Ammon's horn (tissue), 1 donor: Measurements from ENCODE around the gene OTUB1.
"Not testable (repeated sequence)": the region's sequence is repeated elsewhere in the genome, so short reads cannot be mapped to it uniquely, and the experiment has no call there.

ENCODE experiments used
- DNase-seq: peaks from one replicate; pipeline ENCODE4 v3.0.0-alpha.2; 2016; ENCODE audit warnings: low spot score

Gene OTUB1

GRCh38 chr11:64044730-64045393 lies 58.6 kb downstream of the OTUB1 start:
- peak; percentile 87 for DNase-seq

DNA sequence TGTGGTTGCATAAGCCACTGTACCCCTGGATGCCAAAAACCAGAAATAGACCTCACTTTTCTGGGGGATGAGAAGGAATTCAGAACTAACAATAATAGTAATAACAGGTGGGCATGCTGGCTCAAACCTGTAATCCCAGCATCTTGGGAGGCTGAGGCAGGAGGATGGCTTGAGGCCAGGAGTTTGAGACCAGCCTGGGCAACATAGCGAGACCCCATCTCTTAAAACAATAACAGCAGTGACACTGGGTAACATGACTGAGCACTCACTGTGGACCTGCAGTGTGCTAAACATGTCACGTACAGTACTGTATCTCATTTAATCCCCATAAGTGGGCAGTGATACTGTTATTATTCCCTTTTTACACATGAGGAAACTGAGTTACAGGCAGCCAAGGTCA lies 59.5 kb downstream of the OTUB1 start:
- no peak for DNase-seq

DNA sequence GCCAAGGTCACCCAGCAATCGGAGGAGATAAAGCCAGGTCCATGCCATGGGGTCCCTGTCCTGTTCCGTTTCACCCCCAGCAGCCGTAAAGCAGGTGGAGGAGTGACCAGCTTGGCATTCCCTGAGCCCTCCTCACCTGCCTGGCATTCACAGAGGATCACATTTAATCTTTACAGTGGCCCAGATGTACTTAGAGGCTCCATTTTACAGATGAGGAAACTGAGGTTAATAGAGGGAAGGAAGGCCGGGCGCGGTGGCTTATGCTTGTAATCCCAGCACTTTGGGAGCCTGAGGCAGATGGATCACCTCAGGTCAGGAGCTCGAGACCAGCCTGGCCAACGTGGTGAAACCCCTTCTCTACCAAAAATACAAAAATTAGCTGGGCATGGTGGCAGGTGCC lies 61.1 kb downstream of the OTUB1 start:
- not testable (repeated sequence) for DNase-seq
